Coronary artery (tissue), 2 donors: ENCODE measurements around the gene PACSIN2.
A peak's percentile ranks its signal among the peaks of the same experiment; 100 is the strongest.

Experiments used
- DNase-seq: peaks from one replicate; pipeline ENCODE4 v3.0.0-alpha.2; 2017; ENCODE audit warnings: low spot score
- H3K27ac ChIP-seq, 2 donors: fragments of 200-600 bp; sonication (generic); one replicate each; pipeline ENCODE4 v1.5.1; 2016 to 2019
- H3K4me3 ChIP-seq: fragments of 200-600 bp; sonication (generic); 2 replicates; pipeline ENCODE4 v1.5.1; 2016; ENCODE audit warnings: mild to moderate bottlenecking, moderate library complexity
- CTCF ChIP-seq: fragments of 200-600 bp; sonication (generic); IDR thresholded peaks from one replicate; pipeline ENCODE4 v1.5.1; 2019; ENCODE audit warnings: antibody characterized with exemption

Gene PACSIN2

GRCh38 chr22:42914511-42915076, 100.4 kb downstream of the PACSIN2 start:
- TF ChIP-seq CTCF, result no peak
- Histone ChIP-seq H3K27ac (peak overlapping the region in 1 of 2 donors; percentile 26), H3K4me3 (no peak overlapping the region)
- no peak for DNase-seq

- Histone ChIP-seq H3K4me3 (no peak overlapping the region), H3K27ac (no peak overlapping the region)
- no peak for TF ChIP-seq CTCF
- DNase-seq, result no peak
Observed at GRCh38 chr22:42913874-42914510, 101.0 kb downstream of the PACSIN2 start.

- TF ChIP-seq CTCF, result no peak
- DNase-seq, result no peak
- Histone ChIP-seq H3K27ac (peak overlapping the region in 1 of 2 donors; percentile 42), H3K4me3 (no peak overlapping the region)
Observed at GRCh38 chr22:42912059-42912458, 102.9 kb downstream of the PACSIN2 start.

GRCh38 chr22:42910221-42910942, 104.6 kb downstream of the PACSIN2 start:
- H3K27ac ChIP-seq, result peak overlapping the region; percentile 54 to 88
- TF ChIP-seq CTCF, result no peak
- DNase-seq, result no peak
- H3K4me3 ChIP-seq, result no peak overlapping the region

GRCh38 chr22:42909363-42910058, 105.4 kb downstream of the PACSIN2 start:
- Histone ChIP-seq H3K4me3 (no peak overlapping the region), H3K27ac (peak overlapping the region; percentile 76 to 88)
- TF ChIP-seq CTCF, result no peak
- no peak for DNase-seq

- no peak for TF ChIP-seq CTCF
- DNase-seq, result no peak
- H3K27ac ChIP-seq, result peak overlapping the region; percentile 76 to 88
- no peak overlapping the region for H3K4me3 ChIP-seq
Observed at GRCh38 chr22:42908374-42908746, 106.6 kb downstream of the PACSIN2 start.
